IMR-90 (cell line): ENCODE results near the gene SIPA1. TPM values are rescaled to one million over a fixed set of nuclear protein-coding genes. Genes with fewer than 3 reads are reported as not detected.
A peak's percentile ranks its signal among the peaks of the same experiment; 100 is the strongest.

Source experiments
- ATAC-seq: fragments of 200-7000 bp; cut with Tn5 transposase; 2 replicates; pipeline ENCODE4 v1.9.1; 2020; ENCODE audit warnings: low read depth, mild to moderate bottlenecking, moderate library complexity
- BruUV-seq: library from RNA; stranded (reverse); fragments of 400-500 nt; replicated peaks from 2 replicates; lab custom pipeline; 2021; lab: Mats Ljungman, UMichigan
- CTCF ChIA-PET: fragments of 300-600 bp; formaldehyde crosslinking; extraction: SDS; loops from one replicate; lab custom pipeline; 2021; ENCODE audit warnings: antibody characterized with exemption; lab: Yijun Ruan, JAX
- POLR2A ChIA-PET: fragments of 300-600 bp; sonication (Branson Sonifier 250); formaldehyde crosslinking; loops from one replicate; lab custom pipeline; 2022; ENCODE audit warnings: antibody characterized with exemption; ENCODE audit not compliant: unreplicated experiment; lab: Charles Lee
- DNase-seq: peaks from one replicate; pipeline ENCODE4 v3.0.0; 2013
- H2AFZ ChIP-seq: replicated peaks from 2 replicates; pipeline ENCODE3; 2013; ENCODE audit warnings: low read length, mild to moderate bottlenecking; ENCODE audit not compliant: poor library complexity
- H2AK5ac ChIP-seq: 2 replicates; pipeline ENCODE4 v1.6.1; 2013; ENCODE audit warnings: low read depth, low read length, inconsistent platforms
- H2AK9ac ChIP-seq: replicated peaks from 2 replicates; pipeline ENCODE3; 2013; ENCODE audit warnings: mild to moderate bottlenecking, low read depth, low read length, moderate library complexity; ENCODE audit not compliant: poor library complexity
- H2BK120ac ChIP-seq: 2 replicates; pipeline ENCODE4 v1.6.1; 2013; ENCODE audit warnings: low read depth, low read length, inconsistent platforms
- H2BK15ac ChIP-seq: 3 replicates; pipeline ENCODE4 v1.6.1; 2013; ENCODE audit warnings: low read depth, low read length, inconsistent platforms
- H2BK20ac ChIP-seq: 2 replicates; pipeline ENCODE4 v1.6.1; 2013; ENCODE audit warnings: low read depth, mild to moderate bottlenecking, inconsistent platforms, low read length, moderate library complexity
- H2BK5ac ChIP-seq: 2 replicates; pipeline ENCODE4 v1.6.1; 2013; ENCODE audit warnings: mild to moderate bottlenecking, low read depth, low read length, inconsistent platforms; ENCODE audit not compliant: poor library complexity, severe bottlenecking
- H3K14ac ChIP-seq: replicated peaks from 2 replicates; pipeline ENCODE4 v1.6.1; 2013; ENCODE audit warnings: low read depth, low read length, inconsistent platforms
- H3K18ac ChIP-seq: 2 replicates; pipeline ENCODE4 v1.6.1; 2013; ENCODE audit warnings: low read depth, low read length, control low read depth
- H3K23ac ChIP-seq: 2 replicates; pipeline ENCODE4 v1.6.1; 2013; ENCODE audit warnings: low read depth, low read length, inconsistent platforms
- H3K27ac ChIP-seq: 2 replicates; pipeline ENCODE4 v1.5.1; 2013; ENCODE audit warnings: mild to moderate bottlenecking, control low read depth, low read length; ENCODE audit not compliant: insufficient read depth
- H3K27me3 ChIP-seq: 2 replicates; pipeline ENCODE4 v1.6.1; 2013; ENCODE audit warnings: low read length; ENCODE audit not compliant: control insufficient read depth, insufficient read depth
- H3K36me3 ChIP-seq: 2 replicates; pipeline ENCODE4 v1.6.1; 2013; ENCODE audit warnings: low read length, mixed read lengths; ENCODE audit not compliant: control insufficient read depth, insufficient read depth
- H3K4ac ChIP-seq: 2 replicates; pipeline ENCODE4 v1.6.1; 2013; ENCODE audit warnings: low read depth, low read length, inconsistent platforms
- H3K4me1 ChIP-seq: 2 replicates; pipeline ENCODE4 v1.6.1; 2013; ENCODE audit warnings: low read length, mixed read lengths; ENCODE audit not compliant: control insufficient read depth, insufficient read depth
- H3K4me2 ChIP-seq: 2 replicates; pipeline ENCODE4 v1.6.1; 2013; ENCODE audit warnings: low read depth, mild to moderate bottlenecking, control low read depth, low read length, moderate library complexity
- H3K4me3 ChIP-seq: 2 replicates; pipeline ENCODE4 v1.5.1; 2013; ENCODE audit warnings: low read depth, mild to moderate bottlenecking, control low read depth, low read length, moderate library complexity; ENCODE audit not compliant: insufficient read depth
- H3K56ac ChIP-seq: 2 replicates; pipeline ENCODE4 v1.6.1; 2013; ENCODE audit warnings: low read length, inconsistent platforms; ENCODE audit not compliant: insufficient read depth; ENCODE audit errors: extremely low read depth
- H3K79me1 ChIP-seq, 2 experiments: 2 replicates each; pipeline ENCODE4 v1.6.1; 2013; ENCODE audit warnings: low read length in 2 of 2, inconsistent platforms in 1 of 2, low read depth in 1 of 2
- H3K9ac ChIP-seq: 2 replicates; pipeline ENCODE4 v1.6.1; 2013; ENCODE audit warnings: low read depth, low read length, control low read depth
- H3K9me1 ChIP-seq: 2 replicates; pipeline ENCODE4 v1.6.1; 2013; ENCODE audit warnings: low read length, inconsistent platforms; ENCODE audit not compliant: insufficient read depth
- H3K9me3 ChIP-seq: 2 replicates; pipeline ENCODE4 v1.6.1; 2013; ENCODE audit warnings: low read length; ENCODE audit not compliant: control insufficient read depth, insufficient read depth
- H4K20me1 ChIP-seq: 2 replicates; pipeline ENCODE4 v1.6.1; 2013; ENCODE audit warnings: low read length, inconsistent platforms; ENCODE audit not compliant: insufficient read depth
- H4K5ac ChIP-seq: 2 replicates; pipeline ENCODE4 v1.6.1; 2013; ENCODE audit warnings: mild to moderate bottlenecking, low read depth, low read length, control low read depth
- H4K8ac ChIP-seq, 2 experiments: 2 replicates each; pipeline ENCODE4 v1.6.1; 2013; ENCODE audit warnings: low read depth in 2 of 2, low read length in 2 of 2, control low read depth in 1 of 2, inconsistent platforms in 1 of 2
- H4K91ac ChIP-seq: 2 replicates; pipeline ENCODE4 v1.6.1; 2013; ENCODE audit warnings: low read depth, low read length, inconsistent platforms; ENCODE audit not compliant: insufficient read depth
- CEBPB ChIP-seq: IDR thresholded peaks from 2 replicates; pipeline ENCODE4 v1.6.1; 2012; ENCODE audit warnings: low read depth, low read length, improper control_type of control experiment
- WGBS, 2 experiments: methylation state at CpG; one replicate each; pipeline versions ENCODE4 v1.1.5 to v1.1.7; 2013; ENCODE audit warnings: missing lambda C conversion rate in 2 of 2; ENCODE audit not compliant: insufficient read length in 1 of 2; ENCODE audit errors: extremely low coverage in 2 of 2; 5-methylcytosine and 5-hydroxymethylcytosine counted together
- dilution Hi-C: fragments of 300-500 bp; cut with HindIII; formaldehyde crosslinking; loops from one replicate; pipeline ENCODE4 v1.14.3; 2018; ENCODE audit warnings: low sequenced_read_pairs; ENCODE audit not compliant: unreplicated experiment
- in situ Hi-C: fragments of 300-500 bp; cut with MboI; formaldehyde crosslinking; loops from 3 replicates; pipeline ENCODE4 v1.14.3; 2019; ENCODE audit warnings: low sequenced_read_pairs, inconsistent platforms, mixed read lengths
- intact Hi-C: fragments of 100-400 bp; cut with micrococcal nuclease; formaldehyde crosslinking; loops from 2 replicates; pipeline ENCODE4 v1.10.0; 2022
- polyA plus RNA-seq, 3 experiments: library from polyadenylated mRNA; depleted of rRNA; stranded (reverse); fragments of >200 nt; gene quantifications; 2 replicates each; pipeline ENCODE4 v1.2.3, GENCODE V29; 2012; ENCODE audit warnings: low replicate concordance in 1 of 3
- total RNA-seq: library from RNA; depleted of rRNA; stranded (reverse); fragments of >200 nt; gene quantifications from 2 replicates; pipeline ENCODE4 v1.2.3, GENCODE V29; 2012
- TF ChIP-seq, protein P1 (sequence below): conservative IDR thresholded peaks from 2 replicates; pipeline ENCODE4 v1.5.1; 2012; ENCODE audit warnings: mild to moderate bottlenecking, low read depth, low read length, improper control_type of control experiment

The SIPA1 gene
- total and polyA plus RNA-seq, 2 of the 4 experiments (the other 2 are of a cell fraction): 10.6 to 39.7 TPM

- Histone ChIP-seq H2AFZ (peak overlapping the region; percentile 97), H3K4me1 (peaks cover 17% of the 10 kb centered on the region), H3K79me1 (peaks cover 25 to 47% of the 10 kb centered on the region in 2 experiments; a peak in 3 of 4 replicates), H2AK5ac (peak overlapping the region; percentile 99), H3K9me1 (peaks cover 14% of the 10 kb centered on the region), H3K14ac (peak overlapping the region; percentile 97), H3K18ac (peak overlapping the region; percentile 26), H4K20me1 (peaks cover 4% of the 10 kb centered on the region; the same call in 1 of the 2 replicates), H2BK5ac (peak overlapping the region; percentile 63), H3K9me3 (no peaks in the 10 kb centered on the region), H2BK15ac (peak overlapping the region; percentile 58; the same call in 1 of the 3 replicates), H3K23ac (peak overlapping the region; percentile 92), H3K27ac (peak overlapping the region; percentile 81), H3K4me2 (peak overlapping the region; percentile 64), H3K4me3 (peak overlapping the region; percentile 7), H4K8ac (peak overlapping the region; percentile 97 to 99), H3K56ac (peak overlapping the region; percentile 87), H2BK120ac (peak overlapping the region; percentile 17; the same call in 1 of the 2 replicates), H2BK20ac (0 out of 2 replicates have a peak overlapping the region, but pooled peaks have one; percentile 22), H4K5ac (peak overlapping the region; percentile 87), H3K36me3 (peaks cover 53% of the 10 kb centered on the region), H3K9ac (peak overlapping the region; percentile 73), H4K91ac (peak overlapping the region; percentile 97), H3K27me3 (no peaks in the 10 kb centered on the region), H3K4ac (peak overlapping the region; percentile 94), H2AK9ac (peak overlapping the region; percentile 99)
- DNase-seq: no peak
- TF ChIP-seq, protein P1, sequence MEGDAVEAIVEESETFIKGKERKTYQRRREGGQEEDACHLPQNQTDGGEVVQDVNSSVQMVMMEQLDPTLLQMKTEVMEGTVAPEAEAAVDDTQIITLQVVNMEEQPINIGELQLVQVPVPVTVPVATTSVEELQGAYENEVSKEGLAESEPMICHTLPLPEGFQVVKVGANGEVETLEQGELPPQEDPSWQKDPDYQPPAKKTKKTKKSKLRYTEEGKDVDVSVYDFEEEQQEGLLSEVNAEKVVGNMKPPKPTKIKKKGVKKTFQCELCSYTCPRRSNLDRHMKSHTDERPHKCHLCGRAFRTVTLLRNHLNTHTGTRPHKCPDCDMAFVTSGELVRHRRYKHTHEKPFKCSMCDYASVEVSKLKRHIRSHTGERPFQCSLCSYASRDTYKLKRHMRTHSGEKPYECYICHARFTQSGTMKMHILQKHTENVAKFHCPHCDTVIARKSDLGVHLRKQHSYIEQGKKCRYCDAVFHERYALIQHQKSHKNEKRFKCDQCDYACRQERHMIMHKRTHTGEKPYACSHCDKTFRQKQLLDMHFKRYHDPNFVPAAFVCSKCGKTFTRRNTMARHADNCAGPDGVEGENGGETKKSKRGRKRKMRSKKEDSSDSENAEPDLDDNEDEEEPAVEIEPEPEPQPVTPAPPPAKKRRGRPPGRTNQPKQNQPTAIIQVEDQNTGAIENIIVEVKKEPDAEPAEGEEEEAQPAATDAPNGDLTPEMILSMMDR: no peak
- no peak for TF ChIP-seq CEBPB
- ChIA-PET POLR2A (interaction anchor here (1.2 kb wide), 1 partner anchor 10 kb away, joined by 3 read pairs; no protein-coding TSS in a partner anchor), CTCF (no interaction called here)
- ATAC-seq: no peak
- intact Hi-C loops: no loop called here
- BruUV-seq: TSS peak; percentile 84
- in situ Hi-C loops: no loop called here
- WGBS, 2 experiments: 56% methylated on average over 5 of the region's 12 CpGs; no CpG with 5 or more reads in 1 of the 2 experiments
- dilution Hi-C loops: no loop called here
Observed at GRCh38 chr11:65653229-65654225, 15.6 kb downstream of the SIPA1 start.
